Stimulated activated CD8-positive, alpha-beta memory T cell treated with anti-CD3 and anti-CD28 coated beads, Interleukin-7, amount 100 ng/mL, for 4 hours (primary cell): ENCODE results near the gene A2M.
"Not testable (repeated sequence)": the region's sequence is repeated elsewhere in the genome, so short reads cannot be mapped to it uniquely, and the experiment has no call there.

ENCODE experiments used
- DNase-seq, 2 donors: peaks; one replicate each; pipeline ENCODE4 v3.0.0-alpha.2; 2020; ENCODE audit warnings: low read depth in 2 of 2

Gene A2M

DNA sequence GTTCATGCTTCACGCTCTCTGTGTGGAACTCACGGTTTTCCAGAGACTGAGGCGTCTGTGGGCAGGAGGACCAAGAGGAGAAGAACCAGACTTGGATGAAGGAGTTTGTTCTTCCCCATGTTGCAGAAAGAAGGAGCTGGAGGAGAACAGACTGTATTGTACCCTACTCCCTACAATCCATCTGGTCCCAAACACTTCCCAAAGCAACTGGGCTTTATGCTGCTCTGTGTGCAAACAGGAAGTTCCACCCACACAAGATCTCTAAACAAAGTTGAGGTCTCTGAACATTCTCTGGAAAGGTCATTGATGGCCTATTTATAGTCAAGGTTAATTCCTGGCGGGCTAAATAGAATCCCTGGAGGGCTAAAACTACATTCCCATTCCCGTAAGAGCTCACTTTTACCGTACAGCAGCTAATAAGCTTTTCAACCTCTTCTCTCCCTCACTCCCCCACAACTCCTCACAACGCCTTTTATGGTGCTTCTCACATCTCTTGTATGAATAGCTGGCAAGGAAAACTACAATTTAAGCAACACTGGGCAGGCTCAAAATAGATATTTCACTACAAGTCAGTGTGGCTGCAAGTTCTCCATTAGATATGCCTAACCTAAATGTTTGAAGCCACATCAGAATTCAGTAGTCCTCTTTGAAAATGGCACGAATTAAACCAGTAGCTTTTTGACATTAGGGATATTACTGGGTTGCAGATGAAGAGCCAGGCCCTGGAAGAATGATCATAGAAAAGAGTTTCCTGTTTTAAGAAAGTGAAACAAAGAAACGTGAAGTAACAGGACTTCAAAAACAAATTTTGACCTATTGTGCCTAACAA, at the start of gene A2M:
Gene A2M (minus strand): TSS at position 189 of the 829 bp plus-strand sequence. CDS start 70 bp downstream, at position 119.
- DNase-seq: no peak

DNA sequence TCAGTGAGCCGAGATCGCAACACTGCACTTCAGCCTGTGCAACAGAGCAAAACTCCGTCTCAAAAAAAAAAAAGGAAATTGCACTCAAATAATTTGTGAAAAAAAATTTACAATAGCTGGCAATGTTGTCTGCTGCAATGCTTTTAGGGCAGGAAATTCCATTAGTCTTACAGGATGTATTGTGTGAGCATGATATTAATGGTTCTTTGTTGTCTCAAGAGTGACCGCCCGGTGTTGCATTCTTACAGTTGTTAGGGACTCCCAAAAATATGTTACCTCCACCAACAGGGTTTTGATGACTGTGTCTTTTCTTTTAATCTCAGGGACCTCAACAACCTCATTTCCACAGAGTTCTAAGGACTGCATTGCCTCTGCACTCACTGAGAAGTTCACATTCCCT, 47.7 kb upstream of the A2M start:
- DNase-seq: no peak

DNA sequence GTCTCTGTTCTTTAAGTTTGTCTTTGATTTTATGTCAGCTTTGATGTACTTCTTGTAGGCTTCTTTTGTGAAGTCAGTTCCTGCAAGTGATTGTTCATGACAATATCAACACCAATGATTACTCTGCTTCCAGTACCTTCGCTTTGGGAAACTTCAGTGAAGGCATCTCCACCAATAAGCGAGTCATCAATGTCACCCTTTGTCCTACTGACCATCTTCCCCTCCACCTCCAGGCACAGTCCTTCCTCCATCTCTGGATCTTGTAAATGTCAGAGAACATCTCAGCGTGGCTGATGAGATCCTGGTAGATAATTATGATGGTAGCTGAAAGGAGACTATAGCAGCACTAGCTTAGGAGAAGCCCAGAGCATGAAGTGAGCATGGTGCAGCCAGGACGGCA, 40.4 kb upstream of the A2M start:
- DNase-seq: no peak

- DNase-seq: no peak
Measured at GRCh38 chr12:9149372-9149771, 33.7 kb upstream of the A2M start.

- DNase-seq: no peak
Measured at GRCh38 chr12:9148926-9149325, 33.2 kb upstream of the A2M start.

DNA sequence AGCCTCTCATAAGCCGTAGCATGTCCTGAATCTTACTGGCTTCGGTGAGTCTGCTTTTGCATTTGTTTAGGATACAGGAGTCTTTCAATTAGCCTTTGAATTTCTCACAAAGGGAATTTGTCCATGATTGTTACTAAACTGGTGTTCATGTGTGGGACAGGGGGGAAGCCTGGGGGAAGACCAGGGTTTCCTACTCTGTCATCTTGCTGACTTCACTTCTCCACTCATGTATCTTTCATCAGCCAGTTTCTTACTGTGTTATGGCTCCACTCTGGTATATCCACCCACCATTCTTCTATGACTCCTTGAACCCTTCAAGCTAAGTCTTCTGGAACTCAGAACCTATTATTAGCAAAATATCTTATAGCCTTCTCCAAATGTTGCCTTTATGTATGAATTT, 31.7 kb upstream of the A2M start:
- no peak for DNase-seq

- DNase-seq: no peak
Measured at GRCh38 chr12:9144730-9145106, 29.0 kb upstream of the A2M start.

DNA sequence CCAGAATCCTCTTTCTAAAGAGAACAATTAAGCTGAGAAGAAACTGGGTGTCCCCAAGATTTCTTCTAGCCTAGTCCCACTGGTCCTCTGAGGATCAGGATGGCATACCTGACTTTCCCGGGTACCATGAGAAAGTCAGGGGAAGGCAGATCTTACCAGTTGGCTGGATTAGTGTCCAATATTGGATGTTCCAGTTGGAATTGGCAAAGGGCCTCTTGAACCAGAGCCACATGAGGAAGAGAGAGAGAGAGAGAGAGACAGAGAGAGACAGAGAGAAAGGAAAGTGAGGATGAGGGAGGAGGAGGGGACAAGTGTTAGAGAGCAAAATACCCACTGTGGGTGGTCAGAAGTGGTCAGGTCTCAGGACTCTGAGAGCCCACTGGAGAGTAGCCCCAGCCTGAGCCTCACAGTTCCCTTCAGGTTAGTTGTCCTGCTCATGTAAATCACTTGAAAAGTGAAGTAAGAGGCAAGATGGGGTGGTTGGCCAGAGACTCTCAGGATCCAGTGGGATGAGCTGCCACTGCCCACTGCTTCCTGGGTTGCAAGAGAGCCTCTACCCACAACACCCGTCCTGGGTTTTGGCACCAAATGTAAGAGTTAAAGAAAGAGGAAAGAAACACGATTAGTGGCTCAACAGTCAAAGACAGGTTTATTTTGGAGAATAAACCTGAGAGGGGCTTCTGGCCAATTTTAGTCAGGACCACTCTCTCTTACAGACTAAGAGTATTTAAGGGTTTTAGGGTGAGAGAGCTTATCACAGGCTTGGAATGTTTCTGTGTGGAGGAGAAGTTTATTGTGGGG, 28.4 kb upstream of the A2M start:
- no peak for DNase-seq

- no peak for DNase-seq
Measured at GRCh38 chr12:9143137-9143536, 27.4 kb upstream of the A2M start.

GRCh38 chr12:9139588-9140290, 24.0 kb upstream of the A2M start:
- not testable (repeated sequence) for DNase-seq

- DNase-seq: no peak
Measured at GRCh38 chr12:9135903-9136310, 20.2 kb upstream of the A2M start.

DNA sequence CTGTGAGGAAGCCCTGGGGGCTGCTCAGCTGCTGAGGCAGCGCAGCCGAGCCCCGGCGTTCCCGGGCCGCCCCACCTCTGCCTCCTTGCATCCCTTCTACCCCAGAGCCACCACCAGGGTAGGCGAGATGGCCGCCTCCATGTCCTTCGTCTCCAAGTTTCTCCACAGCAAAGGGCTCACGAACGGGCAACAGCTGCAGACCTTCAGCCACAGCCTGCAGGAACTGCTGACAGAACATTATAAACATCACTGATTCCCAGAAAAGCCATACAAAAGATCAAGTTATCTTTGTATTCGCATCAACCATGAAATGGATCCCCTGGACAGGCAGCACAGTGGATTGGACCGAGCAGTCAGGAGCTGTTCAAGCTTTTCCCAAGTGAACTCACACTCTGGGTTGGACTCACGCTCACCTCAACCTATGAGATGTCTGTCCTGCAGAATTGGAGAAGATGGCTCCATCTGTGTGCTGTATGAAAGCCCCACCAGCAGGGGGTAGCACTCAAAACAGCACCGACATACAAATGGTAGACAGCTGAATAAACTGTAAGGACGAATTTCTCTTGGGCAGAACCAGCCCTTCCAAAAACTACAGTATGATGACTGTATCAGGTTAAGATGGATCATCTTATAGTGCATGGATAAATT, 19.4 kb upstream of the A2M start:
- DNase-seq: no peak

DNA sequence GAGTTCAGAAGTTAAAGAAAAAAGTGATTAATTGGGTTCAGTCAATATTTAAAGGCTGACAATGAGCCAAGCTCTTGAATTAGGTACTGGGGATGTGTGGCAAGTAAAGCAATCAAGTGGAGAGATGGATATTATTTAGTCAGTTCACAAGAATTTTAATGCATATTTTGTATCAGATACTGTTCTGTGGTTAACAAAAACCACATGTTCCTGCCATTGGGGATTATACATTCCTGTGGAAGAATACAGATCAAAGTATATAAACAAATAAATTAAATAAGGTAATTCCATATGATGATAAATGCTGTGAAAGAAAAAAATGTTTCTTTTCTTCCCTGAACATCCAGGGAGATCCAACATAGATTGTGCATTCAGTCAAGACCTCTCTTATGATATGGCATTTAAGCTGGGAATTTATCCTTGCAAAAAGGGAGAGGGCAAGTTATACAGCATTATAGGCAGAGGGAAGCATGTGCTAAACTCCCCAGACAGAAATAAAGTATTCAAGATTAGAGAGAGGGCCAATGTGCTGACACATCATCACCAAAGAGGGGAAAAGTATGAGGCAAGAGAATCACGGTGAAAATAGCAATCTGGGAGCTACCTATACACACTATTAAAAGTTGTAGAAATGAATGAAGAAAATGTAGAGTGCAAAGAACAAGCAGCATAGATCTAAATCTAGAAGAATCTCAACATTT, 17.6 kb upstream of the A2M start:
- no peak for DNase-seq

DNA sequence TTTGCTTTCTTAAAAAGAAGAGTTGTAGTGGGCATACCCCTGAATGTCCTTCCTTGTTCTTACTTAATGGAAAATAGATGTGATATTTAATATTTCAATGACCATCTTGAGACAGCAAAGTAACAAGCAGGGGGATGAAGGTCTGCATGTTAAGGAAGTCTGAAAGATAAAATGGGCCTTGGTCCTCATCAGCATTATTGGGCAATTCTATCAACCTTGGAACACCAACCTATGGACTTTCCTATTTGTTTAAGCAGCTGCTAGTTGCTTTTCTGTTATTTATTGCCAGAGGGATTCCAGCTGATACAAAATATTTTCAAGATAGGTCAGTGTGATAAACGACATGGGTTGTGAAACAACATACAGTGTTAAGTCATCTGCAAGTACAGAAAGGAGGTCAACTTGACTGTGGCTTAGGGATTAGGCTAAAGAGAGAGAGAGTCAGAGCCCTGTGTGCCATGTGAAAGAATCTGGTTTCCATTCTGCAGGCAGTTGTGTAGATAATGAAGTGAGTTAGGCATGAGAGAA, 16.4 kb upstream of the A2M start:
- DNase-seq: no peak

DNA sequence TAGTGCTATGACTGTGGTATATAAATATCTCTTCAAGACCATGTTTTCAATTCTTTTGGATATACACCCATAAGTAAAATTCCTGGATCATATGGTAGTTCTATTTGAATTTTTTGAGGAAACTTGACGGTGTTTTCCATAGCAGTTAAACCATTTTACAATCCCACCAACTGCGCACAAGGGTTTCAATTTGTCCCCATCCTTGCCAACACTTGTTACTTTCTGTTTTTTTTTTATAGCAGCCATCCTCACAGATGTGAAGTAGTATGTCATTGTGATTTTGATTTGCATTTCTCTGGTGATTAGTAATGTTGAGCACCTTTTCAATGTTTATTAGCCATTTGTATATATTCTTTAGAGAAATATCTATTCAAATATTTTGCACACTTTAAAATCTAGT, 14.5 kb upstream of the A2M start:
- DNase-seq: no peak

DNA sequence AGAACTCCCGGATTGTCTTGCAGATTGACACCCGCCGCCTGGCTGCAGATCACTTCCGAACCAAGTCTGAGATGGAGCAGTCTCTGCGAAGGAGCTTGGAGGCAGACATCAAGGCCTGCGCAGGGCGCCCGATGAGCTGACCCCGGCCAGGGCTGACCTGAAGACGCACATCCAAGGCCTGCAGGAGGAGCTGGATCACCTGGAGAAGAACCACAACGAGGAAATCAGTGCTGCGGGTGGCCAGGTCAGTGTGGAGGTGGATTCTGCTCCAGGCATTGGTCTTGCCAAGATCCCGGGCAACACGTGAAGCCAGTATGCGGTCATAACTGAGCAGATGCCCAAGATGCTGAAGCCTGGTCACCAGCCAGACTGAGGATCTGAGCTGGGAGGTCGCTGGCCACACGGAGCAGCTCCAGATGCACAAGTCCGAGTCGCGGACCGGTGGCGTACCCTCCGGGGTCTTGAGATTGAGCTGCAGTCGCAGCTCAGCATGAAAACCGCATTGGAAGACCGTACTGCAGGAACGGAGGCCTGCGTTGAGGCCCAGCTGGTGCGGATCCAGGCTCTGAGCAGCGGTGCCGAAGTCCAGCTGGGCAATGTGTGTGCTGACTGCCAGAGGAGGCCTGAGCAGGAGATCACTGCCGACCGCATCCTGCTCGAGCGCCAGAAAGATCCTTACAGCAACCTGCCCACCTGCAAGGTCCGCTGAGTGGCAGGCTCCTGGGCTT, 12.4 kb upstream of the A2M start:
- DNase-seq: no peak

- DNase-seq: no peak
Measured at GRCh38 chr12:9127484-9127883, 11.8 kb upstream of the A2M start.

- no peak for DNase-seq
Measured at GRCh38 chr12:9124383-9125031, 8.8 kb upstream of the A2M start.

DNA sequence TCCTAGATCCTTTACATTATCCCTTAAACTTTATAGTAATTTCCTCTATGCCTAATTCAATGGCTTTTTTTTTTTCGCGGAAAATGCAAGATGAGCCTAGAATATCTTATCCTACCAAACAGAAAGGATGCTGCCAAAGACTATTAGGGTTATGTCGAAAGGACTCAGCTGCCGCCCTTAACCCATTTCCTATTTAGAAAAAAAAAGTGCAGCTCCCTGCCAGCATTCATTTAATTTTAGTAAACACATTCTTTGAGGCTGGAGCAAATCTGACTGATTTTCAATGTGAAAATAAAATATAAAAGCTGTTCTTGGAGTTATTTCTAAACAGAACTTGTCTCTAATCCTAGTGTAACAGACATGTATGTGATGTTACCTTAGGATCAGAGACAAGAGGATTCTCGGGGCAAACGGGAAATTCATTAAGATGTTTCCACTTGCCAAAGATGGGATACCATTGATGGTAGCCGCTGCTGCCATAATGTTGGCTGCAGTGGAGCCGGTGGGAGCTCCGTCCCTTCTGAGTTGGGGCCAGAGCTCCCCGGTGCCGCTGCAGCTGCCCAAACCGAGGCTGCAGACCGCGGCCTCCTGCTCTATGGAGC, 8.2 kb upstream of the A2M start:
- DNase-seq: no peak
